ENCODE results near the gene CASP14.
"Not testable (repeated sequence)": the region's sequence is repeated elsewhere in the genome, so short reads cannot be mapped to it uniquely, and the experiment has no call there.

CASP14 gene

GRCh38 chr19:15048885-15049541, at the start of gene CASP14:
Gene CASP14 (plus strand): TSS chr19:15049480. CDS start chr19:15052252, 2,772 bp downstream.
- DNase-seq (ENCODE audit: low read depth in 2 of 2): no peak

GRCh38 chr19:15008308-15008707, 41.0 kb upstream of the CASP14 start:
- no peak for DNase-seq (ENCODE audit: low read depth in 2 of 2)

- no peak for DNase-seq (ENCODE audit: low read depth in 2 of 2)
Observed at GRCh38 chr19:15010501-15011300, 38.6 kb upstream of the CASP14 start.

GRCh38 chr19:15014579-15014978, 34.7 kb upstream of the CASP14 start:
- no peak for DNase-seq (ENCODE audit: low read depth in 2 of 2)

GRCh38 chr19:15015946-15016542, 33.2 kb upstream of the CASP14 start:
- DNase-seq (ENCODE audit: low read depth in 2 of 2): no peak

- DNase-seq (ENCODE audit: low read depth in 2 of 2): not testable (repeated sequence)
Observed at GRCh38 chr19:15018836-15019235, 30.4 kb upstream of the CASP14 start.

- DNase-seq (ENCODE audit: low read depth in 2 of 2): no peak
Observed at GRCh38 chr19:15021286-15022007, 27.8 kb upstream of the CASP14 start.

GRCh38 chr19:15022752-15023151, 26.5 kb upstream of the CASP14 start:
- DNase-seq (ENCODE audit: low read depth in 2 of 2): no peak

GRCh38 chr19:15025217-15025616, 24.1 kb upstream of the CASP14 start:
- DNase-seq (ENCODE audit: low read depth in 2 of 2): no peak

GRCh38 chr19:15028490-15028889, 20.8 kb upstream of the CASP14 start:
- DNase-seq (ENCODE audit: low read depth in 2 of 2): no peak

GRCh38 chr19:15031675-15032074, 17.6 kb upstream of the CASP14 start:
- no peak for DNase-seq (ENCODE audit: low read depth in 2 of 2)

GRCh38 chr19:15035795-15036311, 13.4 kb upstream of the CASP14 start:
- no peak for DNase-seq (ENCODE audit: low read depth in 2 of 2)

- no peak for DNase-seq (ENCODE audit: low read depth in 2 of 2)
Observed at GRCh38 chr19:15037586-15037985, 11.7 kb upstream of the CASP14 start.

- no peak for DNase-seq (ENCODE audit: low read depth in 2 of 2)
Observed at GRCh38 chr19:15038294-15038693, 11.0 kb upstream of the CASP14 start.

- DNase-seq (ENCODE audit: low read depth in 2 of 2): no peak
Observed at GRCh38 chr19:15042003-15042402, 7.3 kb upstream of the CASP14 start.

GRCh38 chr19:15042826-15043225, 6.5 kb upstream of the CASP14 start:
- no peak for DNase-seq (ENCODE audit: low read depth in 2 of 2)

GRCh38 chr19:15045506-15045905, 3.8 kb upstream of the CASP14 start:
- no peak for DNase-seq (ENCODE audit: low read depth in 2 of 2)

GRCh38 chr19:15047680-15048079, 1.6 kb upstream of the CASP14 start:
- DNase-seq (ENCODE audit: low read depth in 2 of 2): no peak

- no peak for DNase-seq (ENCODE audit: low read depth in 2 of 2)
Observed at GRCh38 chr19:15048128-15048527, 1.2 kb upstream of the CASP14 start.

- no peak for DNase-seq (ENCODE audit: low read depth in 2 of 2)
Observed at GRCh38 chr19:15050639-15051038, 1.4 kb downstream of the CASP14 start.

- DNase-seq (ENCODE audit: low read depth in 2 of 2): no peak
Observed at GRCh38 chr19:15062036-15062435, 12.8 kb downstream of the CASP14 start.

- DNase-seq (ENCODE audit: low read depth in 2 of 2): not testable (repeated sequence)
Observed at GRCh38 chr19:15070386-15070785, 21.1 kb downstream of the CASP14 start.

Data from stimulated activated CD8-positive, alpha-beta memory T cell treated with anti-CD3 and anti-CD28 coated beads, Interleukin-15, amount 100 ng/mL, for 48 hours (primary cell).